GM10248 (cell line): Measurements from ENCODE around the gene PFKFB3.
"Not testable (repeated sequence)": the region's sequence is repeated elsewhere in the genome, so short reads cannot be mapped to it uniquely, and the experiment has no call there.

Source experiments
- CTCF ChIA-PET: fragments of 300-600 bp; sonication (Branson Sonifier 250); formaldehyde crosslinking; extraction: SDS; loops from one replicate; lab custom pipeline; 2021; ENCODE audit warnings: antibody characterized with exemption; lab: Yijun Ruan, JAX
- POLR2A ChIA-PET: fragments of 350-650 bp; sonication (Branson Sonifier 250); formaldehyde crosslinking; extraction: SDS; loops from one replicate; lab custom pipeline; 2020; ENCODE audit warnings: antibody characterized with exemption; lab: Yijun Ruan, JAX
- DNase-seq: peaks from one replicate; pipeline ENCODE4 v3.0.0; 2012; ENCODE audit errors: extremely low spot score
- TF ChIP-seq, protein P1 (sequence below): IDR thresholded peaks from 2 replicates; pipeline ENCODE4 v1.5.1; 2012; ENCODE audit warnings: mild to moderate bottlenecking, low read depth; ENCODE audit errors: extremely low read depth, missing control alignments, control extremely low read depth

PFKFB3 gene

GRCh38 chr10:6279540-6280267 is 77.0 kb downstream of the PFKFB3 start:
- ChIA-PET CTCF (interaction anchor here (1.5 kb wide), 1 partner anchor 42 kb away, joined by 3 read pairs; no protein-coding TSS in a partner anchor), POLR2A (no interaction called here)
- TF ChIP-seq, protein P1, sequence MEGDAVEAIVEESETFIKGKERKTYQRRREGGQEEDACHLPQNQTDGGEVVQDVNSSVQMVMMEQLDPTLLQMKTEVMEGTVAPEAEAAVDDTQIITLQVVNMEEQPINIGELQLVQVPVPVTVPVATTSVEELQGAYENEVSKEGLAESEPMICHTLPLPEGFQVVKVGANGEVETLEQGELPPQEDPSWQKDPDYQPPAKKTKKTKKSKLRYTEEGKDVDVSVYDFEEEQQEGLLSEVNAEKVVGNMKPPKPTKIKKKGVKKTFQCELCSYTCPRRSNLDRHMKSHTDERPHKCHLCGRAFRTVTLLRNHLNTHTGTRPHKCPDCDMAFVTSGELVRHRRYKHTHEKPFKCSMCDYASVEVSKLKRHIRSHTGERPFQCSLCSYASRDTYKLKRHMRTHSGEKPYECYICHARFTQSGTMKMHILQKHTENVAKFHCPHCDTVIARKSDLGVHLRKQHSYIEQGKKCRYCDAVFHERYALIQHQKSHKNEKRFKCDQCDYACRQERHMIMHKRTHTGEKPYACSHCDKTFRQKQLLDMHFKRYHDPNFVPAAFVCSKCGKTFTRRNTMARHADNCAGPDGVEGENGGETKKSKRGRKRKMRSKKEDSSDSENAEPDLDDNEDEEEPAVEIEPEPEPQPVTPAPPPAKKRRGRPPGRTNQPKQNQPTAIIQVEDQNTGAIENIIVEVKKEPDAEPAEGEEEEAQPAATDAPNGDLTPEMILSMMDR, result no peak
- DNase-seq, result no peak

DNA sequence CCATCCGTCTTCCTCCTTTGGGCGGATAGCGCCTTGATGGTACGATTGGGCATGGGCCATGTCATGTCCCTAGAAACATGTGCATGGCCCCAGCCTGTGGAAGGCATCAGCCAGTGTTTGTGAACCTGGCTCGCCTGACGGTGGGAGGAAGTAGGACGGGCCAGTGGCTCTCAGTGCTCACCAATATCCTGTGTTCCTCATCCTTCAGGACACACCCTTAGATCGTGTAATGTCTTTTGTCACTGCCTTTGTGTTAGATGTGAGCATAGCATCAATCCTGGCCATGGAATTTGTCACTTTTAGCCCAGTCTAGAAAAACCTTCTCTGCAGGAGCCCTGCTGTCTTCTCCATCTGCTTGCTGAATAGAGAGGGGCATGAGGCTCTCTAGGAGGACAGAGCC is 77.6 kb downstream of the PFKFB3 start:
- CTCF ChIA-PET, result interaction anchor here (1.1 to 1.5 kb wide), 2 partner anchors 42 to 122 kb away, joined by 3 to 5 read pairs; no protein-coding TSS in a partner anchor
- no peak for DNase-seq
- POLR2A ChIA-PET, result no interaction called here
- TF ChIP-seq, protein P1, result no peak

- POLR2A ChIA-PET, result no interaction called here
- TF ChIP-seq, protein P1, result no peak
- CTCF ChIA-PET, result interaction anchor here (1.4 to 1.8 kb wide), 2 partner anchors 9 to 66 kb away, joined by 3 to 7 read pairs; no protein-coding TSS in a partner anchor
- no peak for DNase-seq
Observed at GRCh38 chr10:6282454-6282958, 79.8 kb downstream of the PFKFB3 start.

DNA sequence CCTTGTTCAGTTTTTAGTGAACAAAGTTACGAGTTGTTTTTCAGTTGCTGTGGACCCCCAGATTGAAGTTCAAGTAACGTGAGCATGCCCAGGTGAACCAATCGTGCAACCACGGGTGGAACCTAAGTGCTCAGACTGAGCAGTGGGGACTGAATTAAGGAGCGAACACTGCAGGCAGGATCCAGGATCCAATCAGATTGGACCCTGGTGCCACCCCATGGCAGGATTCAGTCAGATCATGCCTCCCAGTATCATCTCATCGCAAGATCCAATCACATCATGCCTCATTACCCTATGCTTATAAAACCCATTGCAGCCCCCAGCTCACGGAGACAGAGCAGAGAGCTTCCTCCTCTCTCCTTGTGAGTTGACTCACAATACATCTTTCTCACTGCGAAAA is 80.9 kb downstream of the PFKFB3 start:
- ChIA-PET POLR2A (no interaction called here), CTCF (interaction anchor here (1.0 to 1.4 kb wide), 4 partner anchors 9 to 81 kb away, joined by 3 to 4 read pairs (median 4); partner anchors contain the start of gene PFKFB3)
- DNase-seq, result no peak
- TF ChIP-seq, protein P1, result no peak

DNA sequence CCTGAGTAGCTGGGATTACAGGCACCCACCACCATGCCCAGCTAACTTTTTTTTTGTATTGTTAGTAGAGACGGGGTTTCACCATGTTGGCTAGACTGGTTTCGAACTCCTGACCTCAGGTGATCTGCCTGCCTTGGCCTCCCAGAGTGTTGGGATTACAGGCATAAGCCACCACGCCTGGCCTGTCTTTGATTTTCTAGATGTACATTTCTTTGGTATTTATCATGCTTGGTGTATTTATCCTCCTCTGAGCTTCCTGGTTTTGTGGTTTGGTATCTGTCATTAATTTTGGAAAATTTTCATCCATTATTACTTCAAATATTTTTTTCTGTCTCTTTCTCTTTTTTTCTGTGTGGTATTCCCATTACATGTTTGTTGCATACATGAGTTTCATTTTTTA is 87.9 kb downstream of the PFKFB3 start:
- DNase-seq, POLR2A ChIA-PET: not testable (repeated sequence)
- CTCF ChIA-PET, result interaction anchor here (1.6 kb wide), 2 partner anchors 9 to 111 kb away, joined by 4 to 7 read pairs; no protein-coding TSS in a partner anchor

- no peak for DNase-seq
- POLR2A ChIA-PET, result interaction anchor here (0.5 kb wide), 1 partner anchor 162 kb away, joined by 4 read pairs; no protein-coding TSS in a partner anchor
- CTCF ChIA-PET, result no interaction called here
- TF ChIP-seq, protein P1, result no peak
Observed at GRCh38 chr10:6292741-6293151, 90.0 kb downstream of the PFKFB3 start.

DNA sequence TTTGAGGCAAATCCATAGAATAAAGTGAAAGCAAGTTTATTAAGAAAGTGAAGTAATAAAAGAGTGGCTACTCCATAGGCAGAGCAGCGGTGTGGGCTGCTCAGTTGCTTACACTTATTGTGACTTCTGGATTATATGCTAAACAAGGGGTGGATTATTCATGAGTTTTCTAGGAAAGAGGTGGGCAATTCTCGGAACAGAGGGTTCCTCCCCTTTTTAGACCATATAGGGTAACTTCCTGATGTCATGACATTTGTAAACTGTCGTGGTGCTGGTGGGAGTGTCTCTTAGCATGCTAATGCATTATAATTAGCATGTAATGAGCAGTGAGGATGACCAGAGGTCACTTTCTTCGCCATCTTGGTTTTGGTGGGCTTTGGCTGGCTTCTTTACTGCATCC is 93.7 kb downstream of the PFKFB3 start:
- POLR2A ChIA-PET, result interaction anchor here (1.4 to 1.5 kb wide), 2 partner anchors 21 to 94 kb away, joined by 5 to 13 read pairs; partner anchors contain the start of gene PFKFB3
- CTCF ChIA-PET, result interaction anchor here (1.1 to 1.4 kb wide), 3 partner anchors 13 to 94 kb away, joined by 3 to 5 read pairs (median 4); partner anchors contain the start of gene PFKFB3
- not testable (repeated sequence) for DNase-seq
